ENCODE results near the gene PRRT2. TPM values are rescaled to one million over a fixed set of nuclear protein-coding genes. Genes with fewer than 3 reads are reported as not detected.
"Not testable (repeated sequence)": the region's sequence is repeated elsewhere in the genome, so short reads cannot be mapped to it uniquely, and the experiment has no call there.

PRRT2 gene
- total RNA-seq, 1 experiment from 2014 or later: 3.9 TPM

GRCh38 chr16:29791845-29792807 is 19.9 kb upstream of the PRRT2 start:
- H3K36me3 Mint-ChIP-seq (ENCODE audit: insufficient read depth, unreplicated experiment): peaks cover 44% of the 10 kb centered on the region
- ChIA-PET POLR2A (no interaction called here), CTCF (no interaction called here)
- 0 out of 2 replicates have a peak, but pooled peaks cover 5% of the 10 kb centered on the region for H3K4me1 ChIP-seq
- no peak for DNase-seq
- BruUV-seq (replicated peaks): no TSS peak
- no peak for TF ChIP-seq CTCF (IDR thresholded peaks at IDR 0.05; ENCODE audit: insufficient read depth in 1 of 2, low read depth in 1 of 2, low read length in 1 of 2, severe bottlenecking in 1 of 2, unreplicated experiment in 1 of 2)
- no peaks in the 10 kb centered on the region for H3K9me3 Mint-ChIP-seq (ENCODE audit: unreplicated experiment)
- H3K9me3 ChIP-seq: no peaks in the 10 kb centered on the region
- H3K4me3 ChIP-seq (ENCODE audit: low read depth, low read length): peak overlapping the region; percentile 98
- peaks cover 2% of the 10 kb centered on the region for H3K36me3 ChIP-seq (ENCODE audit: control insufficient read depth, insufficient read depth, low read length)
- intact Hi-C loops (cut with micrococcal nuclease; ENCODE audit: unreplicated experiment): loop anchor here (2.0 kb wide), 1 partner anchor 13 kb away; no protein-coding TSS in a partner anchor
- H3K27ac Mint-ChIP-seq (ENCODE audit: unreplicated experiment): peak overlapping the region; percentile 92
- peaks cover 22% of the 10 kb centered on the region for H3K4me1 Mint-ChIP-seq (ENCODE audit: low read depth, unreplicated experiment)
- H3K27me3 ChIP-seq (replicated peaks; ENCODE audit: control insufficient read depth, insufficient read depth, low read length): no peaks in the 10 kb centered on the region
- H3K4me3 Mint-ChIP-seq (ENCODE audit: unreplicated experiment): peak overlapping the region; percentile 79
- no peaks in the 10 kb centered on the region for H3K27me3 Mint-ChIP-seq (ENCODE audit: insufficient read depth, unreplicated experiment)

GRCh38 chr16:29793153-29793552 is 18.8 kb upstream of the PRRT2 start:
- H3K27ac Mint-ChIP-seq (ENCODE audit: unreplicated experiment); POLR2A ChIA-PET; DNase-seq; H3K4me3 ChIP-seq (ENCODE audit: low read depth, low read length); BruUV-seq (replicated peaks); H3K9me3 Mint-ChIP-seq (ENCODE audit: unreplicated experiment); H3K4me1 ChIP-seq; H3K36me3 ChIP-seq (ENCODE audit: control insufficient read depth, insufficient read depth, low read length); H3K9me3 ChIP-seq; intact Hi-C loops (cut with micrococcal nuclease; ENCODE audit: unreplicated experiment); CTCF ChIA-PET; H3K27me3 ChIP-seq (replicated peaks; ENCODE audit: control insufficient read depth, insufficient read depth, low read length); H3K27me3 Mint-ChIP-seq (ENCODE audit: insufficient read depth, unreplicated experiment): not testable (repeated sequence)
- H3K4me1 Mint-ChIP-seq (ENCODE audit: low read depth, unreplicated experiment): peaks cover 22% of the 10 kb centered on the region
- H3K4me3 Mint-ChIP-seq (ENCODE audit: unreplicated experiment): peak overlapping the region; percentile 79
- H3K36me3 Mint-ChIP-seq (ENCODE audit: insufficient read depth, unreplicated experiment): peaks cover 49% of the 10 kb centered on the region

GRCh38 chr16:29794231-29794710 is 17.7 kb upstream of the PRRT2 start:
- peaks cover 60% of the 10 kb centered on the region for H3K36me3 Mint-ChIP-seq (ENCODE audit: insufficient read depth, unreplicated experiment)
- ChIA-PET CTCF (no interaction called here), POLR2A (no interaction called here)
- peaks cover 22% of the 10 kb centered on the region for H3K4me1 Mint-ChIP-seq (ENCODE audit: low read depth, unreplicated experiment)
- H3K4me3 Mint-ChIP-seq (ENCODE audit: unreplicated experiment): no peak overlapping the region
- DNase-seq: no peak
- intact Hi-C loops (cut with micrococcal nuclease; ENCODE audit: unreplicated experiment): no loop called here
- H3K9me3 ChIP-seq: no peaks in the 10 kb centered on the region
- no peak for TF ChIP-seq CTCF (IDR thresholded peaks at IDR 0.05; ENCODE audit: insufficient read depth in 1 of 2, low read depth in 1 of 2, low read length in 1 of 2, severe bottlenecking in 1 of 2, unreplicated experiment in 1 of 2)
- no peak overlapping the region for H3K4me3 ChIP-seq (ENCODE audit: low read depth, low read length)
- no peaks in the 10 kb centered on the region for H3K9me3 Mint-ChIP-seq (ENCODE audit: unreplicated experiment)
- H3K27me3 ChIP-seq (replicated peaks; ENCODE audit: control insufficient read depth, insufficient read depth, low read length): no peaks in the 10 kb centered on the region
- no peak overlapping the region for H3K27ac Mint-ChIP-seq (ENCODE audit: unreplicated experiment)
- BruUV-seq (replicated peaks): no TSS peak
- no peaks in the 10 kb centered on the region for H3K27me3 Mint-ChIP-seq (ENCODE audit: insufficient read depth, unreplicated experiment)
- H3K4me1 ChIP-seq: 0 out of 2 replicates have a peak, but pooled peaks cover 5% of the 10 kb centered on the region
- peaks cover 4% of the 10 kb centered on the region for H3K36me3 ChIP-seq (ENCODE audit: control insufficient read depth, insufficient read depth, low read length)
